ENCODE data around the gene MITF.

- TF ChIP-seq CTCF (IDR thresholded peaks at IDR 0.05; ENCODE audit: insufficient read depth, low read depth, low read length) (no peak), EZH2 (IDR thresholded peaks at IDR 0.05; ENCODE audit: insufficient read depth, low read length) (no peak)
These were observed 87.9 kb downstream of the MITF start for GRCh38 chr3:69827127-69827526.
